Measurements from ENCODE around the gene MAP3K9.

The MAP3K9 gene

GRCh38 chr14:70821584-70822529 lies 12.5 kb upstream of the MAP3K9 start:
- DNase-seq (ENCODE audit: insufficient read length, low spot score) (no peak), FAIRE-seq (no peak)
- TF ChIP-seq CTCF (IDR thresholded peaks at IDR 0.05; ENCODE audit: insufficient read depth, missing control alignments), result no peak

GRCh38 chr14:70816525-70816924 lies 7.2 kb upstream of the MAP3K9 start:
- TF ChIP-seq CTCF (IDR thresholded peaks at IDR 0.05; ENCODE audit: insufficient read depth, missing control alignments), result no peak
- DNase-seq (ENCODE audit: insufficient read length, low spot score) (no peak), FAIRE-seq (no peak)

GRCh38 chr14:70814466-70814865 lies 5.2 kb upstream of the MAP3K9 start:
- FAIRE-seq, result no peak
- no peak for TF ChIP-seq CTCF (IDR thresholded peaks at IDR 0.05; ENCODE audit: insufficient read depth, missing control alignments)
- DNase-seq (ENCODE audit: insufficient read length, low spot score), result no peak

- no peak for DNase-seq (ENCODE audit: insufficient read length, low spot score)
- no peak for FAIRE-seq
- TF ChIP-seq CTCF (IDR thresholded peaks at IDR 0.05; ENCODE audit: insufficient read depth, missing control alignments), result no peak
These were observed 3.0 kb upstream of the MAP3K9 start for GRCh38 chr14:70812124-70812818.

GRCh38 chr14:70811578-70811977 lies 2.3 kb upstream of the MAP3K9 start:
- DNase-seq (ENCODE audit: insufficient read length, low spot score) (no peak), FAIRE-seq (no peak)
- no peak for TF ChIP-seq CTCF (IDR thresholded peaks at IDR 0.05; ENCODE audit: insufficient read depth, missing control alignments)

- no peak for FAIRE-seq
- TF ChIP-seq CTCF (IDR thresholded peaks at IDR 0.05; ENCODE audit: insufficient read depth, missing control alignments), result no peak
- no peak for DNase-seq (ENCODE audit: insufficient read length, low spot score)
These were observed 1.7 kb upstream of the MAP3K9 start for GRCh38 chr14:70811050-70811449.

- no peak for TF ChIP-seq CTCF (IDR thresholded peaks at IDR 0.05; ENCODE audit: insufficient read depth, missing control alignments)
- FAIRE-seq (no peak), DNase-seq (ENCODE audit: insufficient read length, low spot score) (no peak)
These were observed 1.3 kb upstream of the MAP3K9 start for GRCh38 chr14:70810621-70811020.

Data from D721Med (cell line).